NCI-H187 treated with DMSO at 0.1 percent for 48 hours (cell line): ENCODE results near the gene PLCH1.
"Not testable (repeated sequence)": the region's sequence is repeated elsewhere in the genome, so short reads cannot be mapped to it uniquely, and the experiment has no call there.

Source experiments
- DNase-seq: peaks from one replicate; lab custom pipeline; 2025; lab: John Stamatoyannopoulos, UW

PLCH1 gene

GRCh38 chr3:155418407-155418806 is 326.5 kb downstream of the PLCH1 start:
- DNase-seq, result no peak

- DNase-seq, result no peak
Observed at GRCh38 chr3:155417119-155417517, 327.8 kb downstream of the PLCH1 start.

GRCh38 chr3:155416500-155417118 is 328.3 kb downstream of the PLCH1 start:
- no peak for DNase-seq

- DNase-seq, result no peak
Observed at GRCh38 chr3:155412904-155413303, 332.0 kb downstream of the PLCH1 start.

GRCh38 chr3:155411500-155412223 is 333.2 kb downstream of the PLCH1 start:
- no peak for DNase-seq

GRCh38 chr3:155409336-155409735 is 335.5 kb downstream of the PLCH1 start:
- no peak for DNase-seq

GRCh38 chr3:155407971-155408370 is 336.9 kb downstream of the PLCH1 start:
- no peak for DNase-seq

- no peak for DNase-seq
Observed at GRCh38 chr3:155407331-155407730, 337.5 kb downstream of the PLCH1 start.

GRCh38 chr3:155404486-155404885 is 340.4 kb downstream of the PLCH1 start:
- peak; percentile 12 for DNase-seq

- no peak for DNase-seq
Observed at GRCh38 chr3:155402656-155403055, 342.2 kb downstream of the PLCH1 start.

GRCh38 chr3:155398046-155398445 is 346.8 kb downstream of the PLCH1 start:
- DNase-seq, result no peak

GRCh38 chr3:155394896-155395295 is 350.0 kb downstream of the PLCH1 start:
- DNase-seq, result not testable (repeated sequence)

- DNase-seq, result no peak
Observed at GRCh38 chr3:155394240-155394639, 350.6 kb downstream of the PLCH1 start.

- no peak for DNase-seq
Observed at GRCh38 chr3:155393316-155393715, 351.6 kb downstream of the PLCH1 start.

- DNase-seq, result no peak
Observed at GRCh38 chr3:155392138-155392537, 352.7 kb downstream of the PLCH1 start.

GRCh38 chr3:155391551-155391958 is 353.3 kb downstream of the PLCH1 start:
- no peak for DNase-seq

- no peak for DNase-seq
Observed at GRCh38 chr3:155391104-155391503, 353.8 kb downstream of the PLCH1 start.

GRCh38 chr3:155390351-155390750 is 354.5 kb downstream of the PLCH1 start:
- DNase-seq, result no peak

- DNase-seq, result no peak
Observed at GRCh38 chr3:155388417-155388816, 356.5 kb downstream of the PLCH1 start.

- DNase-seq, result no peak
Observed at GRCh38 chr3:155387571-155387970, 357.3 kb downstream of the PLCH1 start.

- peak; percentile 41 for DNase-seq
Observed at GRCh38 chr3:155386919-155387318, 358.0 kb downstream of the PLCH1 start.

GRCh38 chr3:155385896-155386625 is 358.8 kb downstream of the PLCH1 start:
- no peak for DNase-seq

- DNase-seq, result no peak
Observed at GRCh38 chr3:155382396-155383042, 362.4 kb downstream of the PLCH1 start.
